HG02763 (cell line): ENCODE measurements around the gene KRT4.
"Not testable (repeated sequence)": the region's sequence is repeated elsewhere in the genome, so short reads cannot be mapped to it uniquely, and the experiment has no call there.

Experiments
- ATAC-seq: cut with Tn5 transposase; IDR thresholded peaks from one replicate; pipeline ENCODE4 v1.9.1; 2021; ENCODE audit warnings: mild to moderate bottlenecking, moderate library complexity; ENCODE audit not compliant: unreplicated experiment

Gene KRT4

GRCh38 chr12:52808573-52809160 is 5.2 kb downstream of the KRT4 start:
- no peak for ATAC-seq

GRCh38 chr12:52807544-52808470 is 6.1 kb downstream of the KRT4 start:
- no peak for ATAC-seq

GRCh38 chr12:52806821-52807543 is 6.9 kb downstream of the KRT4 start:
- no peak for ATAC-seq

GRCh38 chr12:52806169-52806811 is 7.6 kb downstream of the KRT4 start:
- no peak for ATAC-seq

- no peak for ATAC-seq
These were observed 8.2 kb downstream of the KRT4 start for GRCh38 chr12:52805739-52806138.

GRCh38 chr12:52805000-52805399 is 8.9 kb downstream of the KRT4 start:
- no peak for ATAC-seq

- ATAC-seq: no peak
These were observed 11.5 kb downstream of the KRT4 start for GRCh38 chr12:52802442-52802841.

GRCh38 chr12:52801773-52802172 is 12.1 kb downstream of the KRT4 start:
- ATAC-seq: no peak

GRCh38 chr12:52800259-52800917 is 13.5 kb downstream of the KRT4 start:
- no peak for ATAC-seq

- ATAC-seq: no peak
These were observed 14.3 kb downstream of the KRT4 start for GRCh38 chr12:52799505-52800211.

GRCh38 chr12:52798671-52799504 is 15.0 kb downstream of the KRT4 start:
- ATAC-seq: no peak

- no peak for ATAC-seq
These were observed 15.8 kb downstream of the KRT4 start for GRCh38 chr12:52798003-52798670.

- ATAC-seq: no peak
These were observed 16.4 kb downstream of the KRT4 start for GRCh38 chr12:52797529-52797894.

GRCh38 chr12:52796839-52797528 is 16.9 kb downstream of the KRT4 start:
- ATAC-seq: no peak

GRCh38 chr12:52796429-52796794 is 17.5 kb downstream of the KRT4 start:
- ATAC-seq: no peak

- no peak for ATAC-seq
These were observed 18.1 kb downstream of the KRT4 start, which contains the start of gene KRT3 for GRCh38 chr12:52795694-52796428. Gene KRT3, minus strand, starts transcription at chr12:52796117. Its CDS starts 75 bp downstream, at chr12:52796042.

- ATAC-seq: not testable (repeated sequence)
These were observed 18.6 kb downstream of the KRT4 start for GRCh38 chr12:52795332-52795674.
